Activated CD4-positive, alpha-beta T cell treated with anti-CD3 and anti-CD28 coated beads for 36 hours (primary cell): Measurements from ENCODE around the gene MALAT1. TPM values are rescaled to one million over a fixed set of nuclear protein-coding genes. Genes with fewer than 3 reads are reported as not detected.

Source experiments
- ATAC-seq: fragments of 200-7000 bp; cut with Tn5 transposase; one replicate; pipeline ENCODE4 v1.10.0; 2021; ENCODE audit warnings: mild to moderate bottlenecking, moderate library complexity
- CTCF ChIA-PET: fragments of 350-600 bp; sonication (Branson Sonifier 250); formaldehyde crosslinking; loops from one replicate; lab custom pipeline; 2021; ENCODE audit warnings: antibody characterized with exemption; lab: Charles Lee
- POLR2A ChIA-PET: fragments of 350-600 bp; sonication (Branson Sonifier 250); formaldehyde crosslinking; loops from one replicate; lab custom pipeline; 2021; ENCODE audit warnings: antibody characterized with exemption, inconsistent platforms; lab: Charles Lee
- DNase-seq: peaks from one replicate; pipeline ENCODE4 v3.0.0-alpha.2; 2020
- H3K27ac Mint-ChIP-seq: one replicate; pipeline ENCODE4 v1.8.0; 2021; ENCODE audit warnings: mixed read lengths
- H3K27me3 Mint-ChIP-seq: one replicate; pipeline ENCODE4 v1.8.0; 2021; ENCODE audit warnings: mixed read lengths
- H3K36me3 Mint-ChIP-seq: one replicate; pipeline ENCODE4 v1.8.0; 2021; ENCODE audit warnings: low read depth, mixed read lengths
- H3K4me1 Mint-ChIP-seq: one replicate; pipeline ENCODE4 v1.8.0; 2021; ENCODE audit warnings: mixed read lengths
- H3K4me3 Mint-ChIP-seq: one replicate; pipeline ENCODE4 v1.8.0; 2021; ENCODE audit warnings: mild to moderate bottlenecking, moderate library complexity, mixed read lengths
- H3K9me3 Mint-ChIP-seq: one replicate; pipeline ENCODE4 v1.8.0; 2021; ENCODE audit warnings: low read depth, mixed read lengths
- intact Hi-C, 2 experiments: fragments of 100-400 bp; cut with DNase I in 1 of 2; cut with micrococcal nuclease in 1 of 2; formaldehyde crosslinking; loops; one replicate each; pipeline versions ENCODE4 v1.14.2 to v1.15.1; 2022 to 2024; cut with DNase I, micrococcal nuclease
- total RNA-seq, 2 experiments: library from RNA; stranded (reverse); gene quantifications; one replicate each; pipeline ENCODE4 v1.2.3, GENCODE V29; 2021

The MALAT1 gene
- total RNA-seq, 2 experiments from 2014 or later, result 7,016 to 9,748 TPM

DNA sequence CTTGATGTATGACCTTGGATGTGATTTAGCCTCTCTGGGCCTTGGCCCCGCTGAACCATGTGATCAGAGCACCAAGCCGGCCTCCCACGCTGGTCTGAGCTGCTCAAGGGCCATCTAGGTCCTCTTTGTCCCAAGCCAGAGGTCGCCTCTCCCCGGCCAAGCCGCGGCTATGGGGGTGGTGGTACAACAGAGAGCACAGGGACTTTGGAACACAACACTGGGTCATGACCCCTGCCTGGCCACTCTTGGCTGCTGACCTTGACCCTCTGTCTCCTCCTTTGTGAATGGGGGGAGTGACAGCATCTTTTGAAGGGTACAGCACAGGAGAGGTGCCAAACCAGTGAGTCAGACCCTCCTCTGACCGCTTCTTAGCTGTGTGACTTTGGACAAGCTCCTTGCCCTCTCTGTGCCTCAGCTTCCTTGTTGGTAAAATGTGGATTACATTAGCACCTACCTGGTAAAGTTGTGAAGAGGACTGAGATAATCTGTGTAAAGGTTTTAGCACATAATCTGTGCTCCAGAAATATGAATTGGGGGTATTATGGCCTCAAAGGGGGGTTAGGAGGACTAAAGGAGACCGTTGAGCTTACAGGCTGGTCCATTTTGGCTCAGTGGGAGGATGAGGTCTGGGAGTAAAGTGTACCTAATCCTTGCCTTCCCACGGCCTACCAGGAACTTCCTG is 30.8 kb downstream of the MALAT1 start:
- POLR2A ChIA-PET, result interaction anchor here (0.6 kb wide), 1 partner anchor 38 kb away, joined by 4 read pairs; no protein-coding TSS in a partner anchor
- ATAC-seq, result no peak
- CTCF ChIA-PET, result interaction anchor here (0.5 to 2.0 kb wide), 9 partner anchors 9 to 537 kb away, joined by 3 to 4 read pairs (median 3); no protein-coding TSS in a partner anchor
- H3K27ac Mint-ChIP-seq, result peak overlapping the region; percentile 26
- peaks cover 33% of the 10 kb centered on the region for H3K36me3 Mint-ChIP-seq
- H3K4me3 Mint-ChIP-seq, result no peak overlapping the region
- intact Hi-C loops, result no loop called here
- DNase-seq, result no peak
- H3K27me3 Mint-ChIP-seq, result no peaks in the 10 kb centered on the region
- peaks cover 22% of the 10 kb centered on the region for H3K4me1 Mint-ChIP-seq
- H3K9me3 Mint-ChIP-seq, result no peaks in the 10 kb centered on the region

- Mint-ChIP-seq H3K27ac (no peak overlapping the region), H3K27me3 (no peaks in the 10 kb centered on the region), H3K36me3 (peaks cover 33% of the 10 kb centered on the region), H3K4me1 (peaks cover 22% of the 10 kb centered on the region), H3K9me3 (no peaks in the 10 kb centered on the region), H3K4me3 (no peak overlapping the region)
- CTCF ChIA-PET, result interaction anchor here (0.5 to 2.0 kb wide), 7 partner anchors 8 to 536 kb away, joined by 3 to 4 read pairs (median 3); no protein-coding TSS in a partner anchor
- ATAC-seq, result peak; percentile 72
- peak; percentile 54 for DNase-seq
- POLR2A ChIA-PET, result interaction anchor here (1.2 kb wide), 1 partner anchor 114 kb away, joined by 3 read pairs; no protein-coding TSS in a partner anchor
- intact Hi-C loops, result no loop called here
Measured at GRCh38 chr11:65530157-65530496, 31.3 kb downstream of the MALAT1 start.

DNA sequence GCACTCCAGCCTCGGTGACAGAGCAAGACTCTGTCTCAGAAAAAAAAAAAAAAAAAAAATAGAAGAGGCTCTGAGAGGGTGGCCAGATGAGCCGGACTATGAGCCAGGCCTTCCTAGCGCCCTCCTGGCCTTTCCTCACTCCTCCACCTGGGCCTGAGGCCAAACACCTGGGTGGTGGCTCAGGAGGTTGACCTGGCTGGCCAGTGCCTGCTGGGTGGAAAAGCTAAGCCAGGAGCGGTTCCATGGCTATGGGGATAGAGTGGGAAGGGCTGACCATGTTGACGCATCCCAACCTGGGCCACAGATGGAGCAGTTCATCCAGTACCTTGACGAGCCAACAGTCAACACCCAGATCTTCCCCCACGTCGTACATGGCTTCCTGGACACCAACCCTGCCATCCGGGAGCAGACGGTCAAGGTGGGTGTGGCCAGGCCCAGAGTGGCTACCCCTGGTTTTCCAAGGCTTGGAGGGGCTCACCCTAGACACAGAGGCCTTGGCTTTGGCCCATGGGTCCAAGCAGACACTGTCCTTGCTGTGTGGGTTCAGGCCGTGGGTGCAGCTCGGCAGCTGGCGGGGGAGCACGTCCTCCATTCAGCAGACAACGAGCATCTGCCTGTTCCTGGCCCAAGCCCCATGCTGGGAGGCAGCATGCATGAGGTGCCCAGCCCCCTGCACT is 33.7 kb downstream of the MALAT1 start:
- ATAC-seq, result no peak
- intact Hi-C loops, result no loop called here
- Mint-ChIP-seq H3K9me3 (no peaks in the 10 kb centered on the region), H3K27me3 (no peaks in the 10 kb centered on the region), H3K27ac (no peak overlapping the region), H3K4me3 (no peak overlapping the region), H3K4me1 (peaks cover 7% of the 10 kb centered on the region), H3K36me3 (peaks cover 24% of the 10 kb centered on the region)
- no peak for DNase-seq
- ChIA-PET POLR2A (interaction anchor here (1.1 kb wide), 1 partner anchor 107 kb away, joined by 4 read pairs; no protein-coding TSS in a partner anchor), CTCF (no interaction called here)

GRCh38 chr11:65535102-65535501 is 36.3 kb downstream of the MALAT1 start:
- no peaks in the 10 kb centered on the region for H3K9me3 Mint-ChIP-seq
- intact Hi-C loops, result no loop called here
- ChIA-PET CTCF (no interaction called here), POLR2A (interaction anchor here (0.5 to 0.6 kb wide), 2 partner anchors 52 to 148 kb away, joined by 3 read pairs; no protein-coding TSS in a partner anchor)
- H3K27ac Mint-ChIP-seq, result peak overlapping the region; percentile 2
- no peak overlapping the region for H3K4me3 Mint-ChIP-seq
- ATAC-seq (no peak), DNase-seq (no peak)
- no peaks in the 10 kb centered on the region for H3K4me1 Mint-ChIP-seq
- H3K36me3 Mint-ChIP-seq, result peaks cover 24% of the 10 kb centered on the region
- H3K27me3 Mint-ChIP-seq, result no peaks in the 10 kb centered on the region

DNA sequence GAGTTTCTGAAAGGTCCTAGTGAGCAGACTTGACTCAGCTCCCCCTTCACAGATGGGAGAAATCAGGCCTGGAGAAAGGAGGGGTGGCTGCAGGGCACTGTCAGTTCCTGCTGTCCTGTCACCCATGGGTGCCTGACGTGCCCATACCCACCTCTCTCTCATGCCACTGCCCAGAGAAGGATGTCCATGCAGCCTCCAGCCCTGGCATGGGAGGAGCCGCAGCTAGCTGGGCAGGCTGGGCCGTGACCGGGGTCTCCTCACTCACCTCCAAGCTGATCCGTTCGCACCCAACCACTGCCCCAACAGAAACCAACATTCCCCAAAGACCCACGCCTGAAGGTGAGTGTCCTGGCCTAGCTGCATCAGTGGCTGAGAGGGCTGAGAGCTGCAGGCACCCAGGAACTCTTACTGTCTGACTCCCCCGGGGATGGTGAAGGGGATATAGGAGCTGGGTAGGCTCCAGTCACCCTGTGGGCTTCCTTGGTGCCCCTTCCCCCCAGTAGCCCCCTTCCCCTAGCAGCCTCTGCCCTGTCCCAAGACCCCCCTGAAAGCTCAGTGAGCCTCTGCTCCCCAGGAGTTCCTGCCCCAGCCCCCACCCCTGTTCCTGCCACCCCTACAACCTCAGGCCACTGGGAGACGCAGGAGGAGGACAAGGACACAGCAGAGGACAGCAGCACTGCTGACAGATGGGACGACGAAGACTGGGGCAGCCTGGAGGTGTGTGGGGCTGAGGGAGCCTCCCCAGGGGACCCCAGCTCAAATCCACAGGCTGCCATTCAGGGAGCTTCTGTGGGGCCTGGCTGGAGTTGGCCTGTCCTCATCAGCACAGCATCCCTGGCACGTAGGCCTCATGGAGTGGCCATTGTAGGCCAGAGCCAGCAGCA is 37.8 kb downstream of the MALAT1 start:
- H3K36me3 Mint-ChIP-seq, result peaks cover 17% of the 10 kb centered on the region
- no peak overlapping the region for H3K27ac Mint-ChIP-seq
- ATAC-seq (no peak), DNase-seq (no peak)
- no peak overlapping the region for H3K4me3 Mint-ChIP-seq
- peaks cover 6% of the 10 kb centered on the region for H3K4me1 Mint-ChIP-seq
- intact Hi-C loops, result no loop called here
- no peaks in the 10 kb centered on the region for H3K27me3 Mint-ChIP-seq
- ChIA-PET CTCF (interaction anchor here (0.6 to 1.3 kb wide), 4 partner anchors 9 to 220 kb away, joined by 3 to 4 read pairs (median 3); no protein-coding TSS in a partner anchor), POLR2A (interaction anchor here (0.5 to 0.9 kb wide), 4 partner anchors 37 to 316 kb away, joined by 3 read pairs; no protein-coding TSS in a partner anchor)
- no peaks in the 10 kb centered on the region for H3K9me3 Mint-ChIP-seq

DNA sequence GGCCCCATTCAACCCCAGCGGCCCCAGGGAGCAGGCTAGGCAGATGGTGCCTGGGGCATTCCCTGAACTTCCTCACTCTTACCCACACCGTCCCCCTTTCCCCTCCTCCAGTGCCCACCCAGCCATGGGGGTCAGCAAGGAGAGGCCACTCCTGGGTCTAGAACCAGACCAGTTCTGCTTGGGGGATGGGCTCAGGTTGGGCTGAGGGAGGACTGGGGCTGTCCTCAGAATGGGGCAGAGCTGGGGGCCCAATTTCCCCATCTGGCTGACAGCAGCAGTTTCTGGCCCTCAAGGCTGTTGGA is 38.4 kb downstream of the MALAT1 start:
- Mint-ChIP-seq H3K27me3 (no peaks in the 10 kb centered on the region), H3K9me3 (no peaks in the 10 kb centered on the region), H3K4me3 (no peak overlapping the region), H3K4me1 (peaks cover 10% of the 10 kb centered on the region), H3K27ac (no peak overlapping the region), H3K36me3 (peaks cover 13% of the 10 kb centered on the region)
- no peak for ATAC-seq
- POLR2A ChIA-PET, result interaction anchor here (0.9 kb wide), 1 partner anchor 38 kb away, joined by 3 read pairs; no protein-coding TSS in a partner anchor
- CTCF ChIA-PET, result interaction anchor here (0.6 to 1.0 kb wide), 3 partner anchors 111 to 221 kb away, joined by 3 read pairs; no protein-coding TSS in a partner anchor
- no peak for DNase-seq
- intact Hi-C loops, result no loop called here

DNA sequence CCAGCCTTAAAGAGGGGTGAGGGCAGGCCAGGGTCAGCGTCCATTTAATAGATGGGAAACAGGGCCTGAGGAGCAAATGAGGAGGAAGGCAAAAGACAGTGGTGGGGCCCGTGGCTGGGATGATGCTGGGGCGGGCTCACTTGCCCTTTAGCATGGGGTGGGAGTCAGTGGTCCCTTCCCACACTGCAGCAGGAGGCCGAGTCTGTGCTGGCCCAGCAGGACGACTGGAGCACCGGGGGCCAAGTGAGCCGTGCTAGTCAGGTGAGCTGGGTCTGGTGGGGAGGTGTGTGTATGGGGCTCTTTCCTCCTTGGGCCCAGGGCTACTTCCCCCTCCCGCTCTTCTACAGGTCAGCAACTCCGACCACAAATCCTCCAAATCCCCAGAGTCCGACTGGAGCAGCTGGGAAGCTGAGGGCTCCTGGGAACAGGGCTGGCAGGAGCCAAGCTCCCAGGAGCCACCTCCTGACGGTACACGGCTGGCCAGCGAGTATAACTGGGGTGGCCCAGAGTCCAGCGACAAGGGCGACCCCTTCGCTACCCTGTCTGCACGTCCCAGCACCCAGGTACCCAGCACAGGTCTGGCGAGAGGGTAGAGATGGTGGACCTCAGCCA is 38.9 kb downstream of the MALAT1 start:
- Mint-ChIP-seq H3K9me3 (no peaks in the 10 kb centered on the region), H3K27ac (no peak overlapping the region), H3K36me3 (peaks cover 15% of the 10 kb centered on the region), H3K4me1 (peaks cover 10% of the 10 kb centered on the region), H3K27me3 (no peaks in the 10 kb centered on the region), H3K4me3 (no peak overlapping the region)
- ChIA-PET POLR2A (interaction anchor here (0.6 kb wide), 1 partner anchor 420 kb away, joined by 3 read pairs; no protein-coding TSS in a partner anchor), CTCF (interaction anchor here (0.7 to 4.9 kb wide), 3 partner anchors 8 to 153 kb away, joined by 3 to 49 read pairs (median 3); no protein-coding TSS in a partner anchor)
- no peak for DNase-seq
- intact Hi-C loops, result no loop called here
- no peak for ATAC-seq

GRCh38 chr11:65538232-65538914 is 39.5 kb downstream of the MALAT1 start:
- no peak for DNase-seq
- Mint-ChIP-seq H3K27me3 (no peaks in the 10 kb centered on the region), H3K27ac (no peak overlapping the region), H3K4me1 (peaks cover 10% of the 10 kb centered on the region), H3K9me3 (no peaks in the 10 kb centered on the region), H3K4me3 (peak overlapping the region; percentile 17), H3K36me3 (peaks cover 13% of the 10 kb centered on the region)
- intact Hi-C loops, result no loop called here
- ATAC-seq, result no peak
- CTCF ChIA-PET, result interaction anchor here (0.6 to 4.9 kb wide), 4 partner anchors 8 to 153 kb away, joined by 3 to 49 read pairs (median 4); no protein-coding TSS in a partner anchor
- POLR2A ChIA-PET, result interaction anchor here (0.6 to 0.7 kb wide), 3 partner anchors 13 to 420 kb away, joined by 3 read pairs; no protein-coding TSS in a partner anchor

- intact Hi-C loops, result no loop called here
- ATAC-seq (no peak), DNase-seq (no peak)
- ChIA-PET CTCF (interaction anchor here (0.6 to 4.9 kb wide), 5 partner anchors 8 to 122 kb away, joined by 4 to 49 read pairs (median 26); partner anchors contain the start of genes FAM89B, SCYL1 and ZNRD2), POLR2A (interaction anchor here (0.6 to 1.4 kb wide), 3 partner anchors 13 to 206 kb away, joined by 3 to 6 read pairs (median 3); partner anchors contain the start of gene FAM89B)
- H3K27ac Mint-ChIP-seq, result no peak overlapping the region
- H3K36me3 Mint-ChIP-seq, result peaks cover 14% of the 10 kb centered on the region
- peaks cover 10% of the 10 kb centered on the region for H3K4me1 Mint-ChIP-seq
- no peaks in the 10 kb centered on the region for H3K9me3 Mint-ChIP-seq
- H3K27me3 Mint-ChIP-seq, result no peaks in the 10 kb centered on the region
- H3K4me3 Mint-ChIP-seq, result no peak overlapping the region
Measured at GRCh38 chr11:65538915-65539743, 40.3 kb downstream of the MALAT1 start.
